Measurements from ENCODE around the gene SAMD11.
"Not testable (repeated sequence)": the region's sequence is repeated elsewhere in the genome, so short reads cannot be mapped to it uniquely, and the experiment has no call there.

The SAMD11 gene, protein sequence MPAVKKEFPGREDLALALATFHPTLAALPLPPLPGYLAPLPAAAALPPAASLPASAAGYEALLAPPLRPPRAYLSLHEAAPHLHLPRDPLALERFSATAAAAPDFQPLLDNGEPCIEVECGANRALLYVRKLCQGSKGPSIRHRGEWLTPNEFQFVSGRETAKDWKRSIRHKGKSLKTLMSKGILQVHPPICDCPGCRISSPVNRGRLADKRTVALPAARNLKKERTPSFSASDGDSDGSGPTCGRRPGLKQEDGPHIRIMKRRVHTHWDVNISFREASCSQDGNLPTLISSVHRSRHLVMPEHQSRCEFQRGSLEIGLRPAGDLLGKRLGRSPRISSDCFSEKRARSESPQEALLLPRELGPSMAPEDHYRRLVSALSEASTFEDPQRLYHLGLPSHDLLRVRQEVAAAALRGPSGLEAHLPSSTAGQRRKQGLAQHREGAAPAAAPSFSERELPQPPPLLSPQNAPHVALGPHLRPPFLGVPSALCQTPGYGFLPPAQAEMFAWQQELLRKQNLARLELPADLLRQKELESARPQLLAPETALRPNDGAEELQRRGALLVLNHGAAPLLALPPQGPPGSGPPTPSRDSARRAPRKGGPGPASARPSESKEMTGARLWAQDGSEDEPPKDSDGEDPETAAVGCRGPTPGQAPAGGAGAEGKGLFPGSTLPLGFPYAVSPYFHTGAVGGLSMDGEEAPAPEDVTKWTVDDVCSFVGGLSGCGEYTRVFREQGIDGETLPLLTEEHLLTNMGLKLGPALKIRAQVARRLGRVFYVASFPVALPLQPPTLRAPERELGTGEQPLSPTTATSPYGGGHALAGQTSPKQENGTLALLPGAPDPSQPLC

DNA sequence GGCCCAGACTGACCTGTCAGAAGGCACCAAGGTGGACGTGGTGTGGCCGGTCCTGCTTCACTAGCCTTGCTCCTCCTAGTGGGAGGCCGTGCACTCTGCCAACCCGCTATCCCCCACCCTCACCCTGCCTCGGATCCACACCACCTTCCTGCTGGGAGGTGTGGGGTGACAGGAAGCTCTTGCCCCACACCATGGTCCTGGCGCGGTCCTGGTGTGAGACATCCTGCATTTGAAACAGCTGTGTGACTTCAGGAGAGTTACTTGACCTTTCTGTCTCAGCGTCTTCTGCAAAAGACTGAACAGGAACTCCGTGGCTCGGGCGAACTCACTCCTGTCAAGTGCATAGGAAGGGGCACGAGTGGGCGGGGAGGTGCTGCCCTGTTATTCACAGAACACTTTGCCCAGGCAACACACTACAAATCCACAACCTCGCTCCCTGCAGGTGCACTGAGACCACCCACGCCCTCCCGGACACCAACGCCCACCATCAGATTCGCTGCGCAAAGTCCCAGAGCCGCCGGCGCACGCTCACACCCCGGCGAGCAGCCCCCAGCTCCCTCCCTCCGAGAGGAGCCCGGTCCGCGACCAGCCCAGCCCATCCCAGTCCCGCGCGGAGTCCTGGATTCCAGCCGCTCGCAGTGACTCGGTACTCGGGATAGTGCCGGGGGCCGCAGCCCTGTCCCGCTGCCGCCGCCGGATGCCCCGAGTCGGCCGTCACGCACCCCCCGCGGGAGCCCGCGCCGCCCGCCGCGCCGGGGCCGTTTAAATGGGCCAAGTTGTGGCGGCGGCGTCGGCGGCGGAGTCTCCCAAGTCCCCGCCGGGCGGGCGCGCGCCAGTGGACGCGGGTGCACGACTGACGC, at the start of gene SAMD11:
SAMD11 (plus strand) TSS at position 793 of the 860 bp plus-strand sequence. CDS start 509 bp downstream, outside the sequence.
- Mint-ChIP-seq H3K4me1 (ENCODE audit: low read depth) (peaks cover 16% of the 10 kb centered on the region), H3K36me3 (no peaks in the 10 kb centered on the region), H3K27ac (no peak within 1 kb of the TSS), H3K4me3 (peak within 1 kb of the TSS; percentile 88), H3K27me3 (peaks cover 23% of the 10 kb centered on the region), H3K9me3 (ENCODE audit: low read depth) (no peaks in the 10 kb centered on the region)

DNA sequence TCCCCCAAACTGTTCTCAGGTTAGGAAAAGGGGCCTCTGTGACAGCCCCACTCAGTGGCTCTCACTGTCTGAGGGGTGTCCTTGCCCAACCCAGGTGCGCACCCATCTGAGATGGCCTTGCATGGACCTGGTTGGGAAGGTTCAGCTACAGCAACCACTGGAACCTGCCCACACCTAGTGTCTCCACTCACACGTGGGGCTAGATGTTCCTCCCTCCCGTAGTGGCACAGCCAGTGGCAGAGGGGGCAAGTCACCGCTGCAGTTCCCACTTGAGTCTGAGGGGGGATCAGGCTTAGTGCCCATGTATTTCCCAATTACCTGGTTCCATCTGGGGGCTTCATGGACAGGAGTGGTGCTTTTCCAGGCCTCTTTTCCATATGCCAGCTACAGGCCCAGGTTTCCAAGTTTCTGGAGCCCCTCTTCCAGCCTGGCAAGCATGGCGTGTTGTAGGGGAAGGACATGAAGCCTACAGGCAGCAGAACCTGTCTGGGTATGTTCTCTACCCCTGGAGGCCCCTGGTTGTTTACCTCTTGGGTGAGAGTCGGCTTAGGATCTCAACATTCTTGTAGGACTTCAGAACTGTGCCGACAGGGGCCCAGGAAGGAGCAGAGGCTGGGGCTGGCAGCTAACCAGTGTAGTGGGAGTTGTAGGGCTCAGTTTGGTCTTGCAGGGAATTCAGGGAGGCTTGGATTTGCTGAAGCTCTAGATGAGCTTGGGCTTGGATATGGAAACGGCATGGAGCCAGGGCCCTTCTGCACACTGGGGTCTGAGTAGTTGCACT, 47.1 kb upstream of the SAMD11 start:
- not testable (repeated sequence) for H3K4me3 Mint-ChIP-seq; H3K9me3 Mint-ChIP-seq (ENCODE audit: low read depth); H3K27me3 Mint-ChIP-seq; H3K4me1 Mint-ChIP-seq (ENCODE audit: low read depth); H3K36me3 Mint-ChIP-seq; H3K27ac Mint-ChIP-seq

DNA sequence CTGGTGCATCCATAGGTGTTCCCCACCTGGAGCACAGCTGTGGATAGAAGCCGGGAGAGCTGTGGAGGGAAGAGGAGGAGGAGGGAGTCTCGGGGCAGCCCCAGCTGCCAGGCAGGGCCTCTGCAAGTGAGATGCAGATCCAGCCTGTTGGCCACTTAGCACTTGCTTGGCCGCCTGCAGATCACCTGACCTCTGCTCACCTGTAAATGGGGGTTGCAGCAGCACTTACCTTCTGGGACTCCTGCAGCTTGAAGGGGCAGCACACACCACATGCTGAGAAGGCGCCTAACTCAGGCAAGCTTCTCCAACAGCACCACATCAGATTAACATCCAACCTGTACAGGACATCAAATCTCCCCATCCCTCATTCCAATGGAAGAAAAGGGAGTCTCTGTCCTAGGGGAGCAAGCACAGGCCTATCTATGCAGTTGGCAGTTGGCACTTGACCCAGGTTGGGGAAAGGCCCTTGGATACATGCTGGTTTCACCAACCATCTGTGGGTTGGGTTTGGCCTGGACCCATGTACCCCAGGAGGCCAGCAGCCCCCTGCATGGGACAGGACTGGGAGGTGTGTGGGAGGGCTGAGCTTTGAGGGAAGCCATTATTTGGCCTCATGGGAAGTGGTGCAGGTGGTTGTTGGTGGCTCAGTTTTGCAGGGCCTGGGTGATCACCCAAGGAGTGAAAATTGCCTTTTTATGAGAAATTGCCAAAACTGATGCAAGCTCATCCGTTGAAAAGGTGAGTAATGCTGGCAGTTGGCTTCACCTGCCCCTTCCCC, 46.3 kb upstream of the SAMD11 start:
- not testable (repeated sequence) for H3K27me3 Mint-ChIP-seq; H3K4me1 Mint-ChIP-seq (ENCODE audit: low read depth); H3K4me3 Mint-ChIP-seq; H3K9me3 Mint-ChIP-seq (ENCODE audit: low read depth); H3K36me3 Mint-ChIP-seq; H3K27ac Mint-ChIP-seq

DNA sequence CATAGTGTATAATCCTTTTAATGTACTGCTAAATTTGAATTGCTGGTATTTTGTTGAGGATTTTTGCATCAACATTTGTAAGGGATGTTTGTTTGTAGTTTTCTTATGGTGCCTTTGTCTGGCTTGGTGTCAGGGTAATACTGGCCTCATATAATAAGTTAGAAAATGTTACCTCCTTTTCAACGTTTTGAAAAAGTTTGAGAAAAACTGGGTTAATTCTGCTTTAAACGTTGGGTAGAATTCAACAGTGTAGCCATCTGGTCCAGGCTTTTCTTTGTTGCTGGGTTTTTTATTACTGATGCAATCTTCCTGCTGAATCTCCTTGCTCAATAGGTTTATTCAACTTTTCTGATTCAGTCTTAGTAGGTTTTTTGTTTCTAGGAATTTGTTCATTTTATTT, 43.2 kb upstream of the SAMD11 start:
- H3K27ac Mint-ChIP-seq, H3K4me3 Mint-ChIP-seq: not testable (repeated sequence)

DNA sequence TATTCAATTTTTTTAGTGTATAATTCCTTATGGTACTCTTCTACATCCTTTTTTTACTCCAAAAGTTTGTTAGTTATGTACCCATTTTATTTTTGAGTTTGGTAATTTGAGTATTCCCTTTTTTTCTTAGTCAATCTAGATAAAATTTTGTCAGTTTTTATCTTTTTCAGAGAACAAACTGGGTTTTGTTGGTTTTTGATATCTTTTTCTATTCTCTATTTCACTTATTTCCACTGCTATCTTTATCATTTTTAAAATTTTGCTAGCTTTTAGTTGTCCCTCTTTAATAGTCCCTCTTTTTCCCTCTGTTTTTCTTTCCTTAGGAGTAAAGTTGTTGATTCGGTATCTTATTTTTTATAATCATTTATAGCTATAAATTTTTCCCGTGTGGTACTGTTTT, 42.8 kb upstream of the SAMD11 start:
- not testable (repeated sequence) for H3K4me1 Mint-ChIP-seq (ENCODE audit: low read depth); H3K4me3 Mint-ChIP-seq

More for the DNA sequence above, 43.2 kb upstream of the SAMD11 start:
- H3K9me3 Mint-ChIP-seq (ENCODE audit: low read depth); H3K27me3 Mint-ChIP-seq; H3K36me3 Mint-ChIP-seq; H3K4me1 Mint-ChIP-seq (ENCODE audit: low read depth): not testable (repeated sequence)

DNA sequence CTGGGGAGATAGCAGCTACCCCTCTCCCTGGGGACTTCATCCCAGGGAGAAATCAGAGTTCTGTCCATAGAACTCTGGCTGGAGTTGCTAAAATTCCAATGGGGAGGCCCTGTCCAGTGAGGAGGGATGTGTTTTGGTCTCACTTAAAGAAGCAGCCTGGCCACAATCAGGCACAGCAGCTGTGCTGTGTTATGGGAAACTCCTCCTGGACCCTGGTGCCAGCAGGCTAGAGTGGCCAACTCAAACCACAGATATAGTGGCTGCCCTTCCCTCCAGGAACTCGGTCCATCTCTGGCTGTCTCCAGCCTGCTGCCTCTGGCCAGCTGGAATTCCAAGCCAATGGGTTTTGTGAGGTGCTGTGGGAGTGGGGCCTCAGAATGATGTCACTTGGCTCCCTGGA, 37.4 kb upstream of the SAMD11 start:
- Mint-ChIP-seq H3K36me3 (no peaks in the 10 kb centered on the region), H3K27ac (no peak overlapping the region), H3K27me3 (peaks cover 23% of the 10 kb centered on the region), H3K9me3 (ENCODE audit: low read depth) (no peaks in the 10 kb centered on the region), H3K4me3 (no peak overlapping the region), H3K4me1 (ENCODE audit: low read depth) (peaks cover 4% of the 10 kb centered on the region)

More for the DNA sequence above, 42.8 kb upstream of the SAMD11 start:
- not testable (repeated sequence) for H3K9me3 Mint-ChIP-seq (ENCODE audit: low read depth); H3K36me3 Mint-ChIP-seq; H3K27ac Mint-ChIP-seq
- H3K27me3 Mint-ChIP-seq = peaks cover 12% of the 10 kb centered on the region

DNA sequence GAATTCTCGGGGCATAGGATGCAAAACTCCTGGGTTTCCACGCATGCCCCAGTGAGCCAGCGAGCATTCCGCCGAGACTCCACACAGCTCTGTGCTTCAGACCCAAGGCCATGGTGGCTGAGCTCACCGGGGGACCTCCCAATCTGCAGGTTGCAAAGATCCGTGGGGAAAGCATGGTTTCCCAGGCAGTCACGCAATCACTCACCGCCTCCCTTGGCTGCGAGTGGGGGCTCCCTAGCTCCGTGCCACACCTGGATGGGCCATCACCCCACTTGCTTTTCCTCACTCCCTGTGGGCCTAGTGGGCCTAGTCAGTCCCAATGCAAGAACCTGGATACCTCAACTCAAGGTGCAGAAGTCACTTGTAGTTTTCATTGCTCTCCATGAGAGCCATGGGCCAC, 37.0 kb upstream of the SAMD11 start:
- Mint-ChIP-seq H3K36me3 (no peaks in the 10 kb centered on the region), H3K4me3 (no peak overlapping the region), H3K27me3 (peaks cover 23% of the 10 kb centered on the region), H3K9me3 (ENCODE audit: low read depth) (no peaks in the 10 kb centered on the region), H3K4me1 (ENCODE audit: low read depth) (peaks cover 4% of the 10 kb centered on the region), H3K27ac (no peak overlapping the region)

DNA sequence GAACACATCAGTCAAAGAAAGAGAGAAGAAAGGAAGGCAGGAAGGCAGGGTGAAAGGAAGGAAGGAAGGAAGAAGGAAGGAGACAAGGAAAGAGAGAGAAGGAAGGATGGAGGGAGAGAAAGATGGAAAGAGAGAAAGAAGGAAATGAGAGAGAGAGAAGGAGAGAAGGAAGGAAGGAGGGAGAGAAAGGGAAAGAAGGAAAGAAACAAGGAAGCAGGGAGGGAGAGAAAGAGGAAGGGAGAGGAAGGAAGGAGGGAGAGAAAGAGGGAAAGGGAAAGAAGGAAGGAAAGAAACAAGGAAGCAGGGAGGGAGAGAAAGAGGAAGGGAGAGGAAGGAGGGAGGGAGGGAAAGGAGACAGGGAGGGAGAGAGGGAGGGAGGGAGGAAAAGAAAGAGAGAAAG, 35.4 kb upstream of the SAMD11 start:
- Mint-ChIP-seq H3K36me3 (no peaks in the 10 kb centered on the region), H3K27me3 (peaks cover 24% of the 10 kb centered on the region), H3K9me3 (ENCODE audit: low read depth) (no peaks in the 10 kb centered on the region), H3K4me3 (no peak overlapping the region), H3K4me1 (ENCODE audit: low read depth) (peaks cover 4% of the 10 kb centered on the region), H3K27ac (no peak overlapping the region)

DNA sequence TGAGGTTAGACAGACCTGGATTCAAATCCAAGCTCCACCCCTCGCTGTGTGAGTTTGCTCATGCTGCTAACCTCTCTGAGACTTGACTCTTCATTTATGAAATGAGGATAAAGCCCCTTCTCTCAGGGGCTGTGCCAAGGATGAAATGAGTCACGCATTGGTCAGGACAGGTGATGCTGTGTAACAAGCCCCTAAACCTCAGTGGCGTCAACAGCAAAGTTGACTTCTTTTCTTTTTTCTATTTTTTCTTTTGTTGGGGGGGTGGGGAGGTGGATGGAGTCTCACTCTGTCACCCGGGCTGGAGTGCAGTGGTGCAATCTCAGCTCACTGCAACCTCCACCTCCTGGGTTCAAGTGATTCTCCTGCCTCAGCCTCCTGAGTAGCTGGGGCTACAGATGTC, 33.9 kb upstream of the SAMD11 start:
- H3K9me3 Mint-ChIP-seq (ENCODE audit: low read depth); H3K27ac Mint-ChIP-seq; H3K4me1 Mint-ChIP-seq (ENCODE audit: low read depth); H3K36me3 Mint-ChIP-seq; H3K4me3 Mint-ChIP-seq: not testable (repeated sequence)
- peaks cover 18% of the 10 kb centered on the region for H3K27me3 Mint-ChIP-seq

DNA sequence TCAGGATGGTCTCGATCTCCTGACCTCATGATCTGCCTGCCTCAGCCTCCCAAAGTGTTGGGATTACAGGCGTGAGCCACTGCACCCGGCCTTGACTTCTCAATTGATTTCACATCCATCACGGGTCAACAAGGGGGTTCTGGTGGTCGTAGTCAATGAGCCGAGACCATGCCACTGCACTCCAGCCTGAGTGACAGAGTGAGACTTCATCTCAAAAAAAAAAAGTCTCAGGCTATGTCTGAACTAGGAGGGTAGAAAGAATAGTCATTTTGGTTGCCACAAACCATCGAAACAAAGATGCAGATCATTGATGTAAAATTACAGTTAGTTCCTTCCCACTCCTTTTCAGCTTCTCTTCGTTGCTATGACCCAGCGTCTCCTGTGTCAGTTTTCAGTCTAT, 33.5 kb upstream of the SAMD11 start:
- peaks cover 18% of the 10 kb centered on the region for H3K27me3 Mint-ChIP-seq
- H3K27ac Mint-ChIP-seq; H3K4me1 Mint-ChIP-seq (ENCODE audit: low read depth); H3K36me3 Mint-ChIP-seq; H3K4me3 Mint-ChIP-seq; H3K9me3 Mint-ChIP-seq (ENCODE audit: low read depth): not testable (repeated sequence)

DNA sequence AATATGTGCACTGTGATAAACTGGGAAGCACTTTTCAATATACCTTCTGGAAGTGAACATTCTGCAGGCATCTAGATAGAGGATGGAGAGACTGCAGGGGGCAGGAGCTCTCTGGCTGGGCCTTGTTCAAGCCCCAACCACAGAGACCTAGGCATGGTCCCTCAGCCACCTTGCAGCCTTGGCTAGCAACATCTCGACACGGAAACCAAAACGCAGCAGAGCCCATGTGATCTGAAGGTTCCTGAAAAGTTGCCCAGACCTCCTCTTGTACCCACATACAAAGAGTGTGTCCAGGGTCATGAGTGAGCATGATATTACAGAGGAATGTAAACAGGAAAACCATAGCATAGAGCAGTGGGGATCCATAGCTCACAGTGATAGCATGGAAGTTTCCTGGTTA, 33.1 kb upstream of the SAMD11 start:
- H3K4me3 Mint-ChIP-seq = no peak overlapping the region
- no peaks in the 10 kb centered on the region for H3K36me3 Mint-ChIP-seq
- H3K27me3 Mint-ChIP-seq = peaks cover 14% of the 10 kb centered on the region
- H3K4me1 Mint-ChIP-seq (ENCODE audit: low read depth) = peaks cover 4% of the 10 kb centered on the region
- H3K9me3 Mint-ChIP-seq (ENCODE audit: low read depth) = no peaks in the 10 kb centered on the region
- no peak overlapping the region for H3K27ac Mint-ChIP-seq

DNA sequence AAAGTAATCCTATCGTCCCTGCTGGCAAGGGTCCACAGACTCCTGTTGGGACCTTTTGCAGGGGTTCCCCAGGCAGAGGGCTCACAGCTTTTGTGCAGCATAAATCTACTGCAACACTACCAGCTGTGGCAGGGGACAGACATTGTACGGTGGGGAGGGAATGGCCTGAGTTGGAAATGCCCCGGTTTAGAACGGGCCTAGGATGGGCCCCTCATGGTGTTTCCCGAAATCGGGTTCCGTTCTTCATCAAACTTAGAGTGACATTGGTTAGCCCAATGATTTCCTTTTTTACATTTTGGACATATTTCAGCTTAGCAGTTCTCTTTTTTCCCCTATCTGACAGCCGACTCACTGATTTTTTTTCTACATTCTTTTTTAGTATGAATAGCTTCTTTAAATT, 26.5 kb upstream of the SAMD11 start:
- H3K4me1 Mint-ChIP-seq (ENCODE audit: low read depth) = peaks cover 7% of the 10 kb centered on the region
- no peak overlapping the region for H3K27ac Mint-ChIP-seq
- H3K27me3 Mint-ChIP-seq = peaks cover 28% of the 10 kb centered on the region
- peaks cover 2% of the 10 kb centered on the region for H3K36me3 Mint-ChIP-seq
- H3K4me3 Mint-ChIP-seq = no peak overlapping the region
- H3K9me3 Mint-ChIP-seq (ENCODE audit: low read depth) = no peaks in the 10 kb centered on the region

DNA sequence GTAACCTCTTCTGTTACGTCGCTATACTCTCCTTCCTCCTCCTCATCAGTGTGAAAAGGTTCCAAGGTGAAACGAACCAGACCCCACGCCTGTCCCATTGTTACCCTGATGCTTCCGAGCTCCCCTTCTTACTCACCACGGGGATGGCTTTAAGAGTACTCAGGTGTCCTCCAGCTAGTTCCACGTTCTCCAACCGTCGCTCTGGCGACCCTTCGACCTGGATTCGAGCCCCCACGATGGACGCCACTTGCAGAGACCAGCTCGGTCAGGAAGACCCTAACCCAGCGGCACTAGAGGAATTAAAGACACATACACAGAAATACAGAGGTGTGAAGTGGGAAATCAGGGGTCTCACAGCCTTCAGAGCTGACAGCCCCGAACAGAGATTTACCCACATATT, 25.8 kb upstream of the SAMD11 start:
- not testable (repeated sequence) for H3K4me1 Mint-ChIP-seq (ENCODE audit: low read depth); H3K36me3 Mint-ChIP-seq; H3K9me3 Mint-ChIP-seq (ENCODE audit: low read depth); H3K4me3 Mint-ChIP-seq; H3K27ac Mint-ChIP-seq
- H3K27me3 Mint-ChIP-seq = peaks cover 28% of the 10 kb centered on the region
